ENCODE results near the gene STX7.

DNA sequence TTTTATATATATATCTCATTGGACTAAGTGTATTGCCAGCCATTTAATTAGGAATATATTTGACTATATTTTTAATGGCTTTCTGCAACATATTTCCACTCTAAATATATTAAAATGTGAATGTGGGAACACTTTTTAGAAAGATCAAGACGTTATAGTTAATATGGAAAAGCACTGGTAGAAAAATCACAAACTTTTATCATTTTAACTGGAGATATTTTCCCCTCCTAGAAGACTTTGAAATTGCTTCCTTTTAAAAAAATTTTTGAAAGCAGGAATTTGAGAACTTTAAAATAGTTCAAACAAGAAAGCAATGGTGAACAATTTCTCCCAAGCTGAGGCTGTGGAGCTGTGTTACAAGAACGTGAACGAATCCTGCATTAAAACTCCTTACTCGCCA is 25.1 kb upstream of the STX7 start, which contains the start of gene TAAR9:
- TF ChIP-seq CTCF (IDR thresholded peaks at IDR 0.05) (no peak), POLR2A (IDR thresholded peaks at IDR 0.05) (no peak)

Data from esophagus squamous epithelium (tissue), 4 donors.